Uterus (tissue), 4 donors: Measurements from ENCODE around the gene OR4S2. TPM values are rescaled to one million over a fixed set of nuclear protein-coding genes. Genes with fewer than 3 reads are reported as not detected.

Experiments
- DNase-seq, 2 donors: peaks; one replicate each; pipeline ENCODE4 v3.0.0-alpha.2; 2019 to 2020
- H3K27ac ChIP-seq, 2 donors: fragments of 200-600 bp; sonication (generic); 1 replicate in 1 of 2; 2 replicates in 1 of 2; pipeline ENCODE4 v1.5.1; 2016 to 2018
- H3K27me3 ChIP-seq, 2 donors: fragments of 200-600 bp; sonication (generic); one replicate each; pipeline ENCODE4 v1.5.1; 2018 to 2019; ENCODE audit warnings: control low read depth in 1 of 2
- H3K36me3 ChIP-seq, 2 donors: fragments of 200-600 bp; sonication (generic); one replicate each; pipeline ENCODE4 v1.5.1; 2019; ENCODE audit warnings: control low read depth in 1 of 2
- H3K4me1 ChIP-seq, 2 donors: fragments of 200-600 bp; sonication (generic); one replicate each; pipeline ENCODE4 v1.5.1; 2018 to 2019; ENCODE audit warnings: control low read depth in 1 of 2
- H3K4me3 ChIP-seq, 2 donors: fragments of 200-600 bp; sonication (generic); 1 replicate in 1 of 2; 2 replicates in 1 of 2; pipeline ENCODE4 v1.5.1; 2018 to 2019; ENCODE audit warnings: mild to moderate bottlenecking in 1 of 2
- H3K9me3 ChIP-seq, 2 donors: fragments of 200-600 bp; sonication (generic); one replicate each; pipeline ENCODE4 v1.5.1; 2019; ENCODE audit warnings: control low read depth in 1 of 2
- POLR2A ChIP-seq, 2 donors: fragments of 450-650 bp; IDR thresholded peaks; one replicate each; pipeline ENCODE4 v1.6.1; 2016; ENCODE audit warnings: antibody characterized with exemption in 2 of 2, mild to moderate bottlenecking in 1 of 2, moderate library complexity in 1 of 2
- intact Hi-C: fragments of 100-400 bp; cut with DNase I; formaldehyde crosslinking; loops from one replicate; pipeline ENCODE4 v1.15.1; 2023; ENCODE audit warnings: low total_unique reads
- total RNA-seq, 4 donors: library from RNA; depleted of rRNA in 3 of 4; stranded (reverse); fragments of >200 nt in 3 of 4; gene quantifications; one replicate each; pipeline versions ENCODE4 v1.1.0 to v1.2.4, GENCODE V29; 2014 to 2023
- TF ChIP-seq, protein P1 (sequence below), 4 experiments: fragments of 200-600 bp in 2 of 4; fragments of 450-650 bp in 2 of 4; sonication (generic) in 2 of 4; IDR thresholded peaks; one replicate each; pipeline ENCODE4 v1.5.1; 2016 to 2019; ENCODE audit warnings: antibody characterized with exemption in 4 of 4, mild to moderate bottlenecking in 2 of 4, moderate library complexity in 1 of 4
- donor health status: DM: yes; HTN: yes; CAD: no.

Gene OR4S2, protein sequence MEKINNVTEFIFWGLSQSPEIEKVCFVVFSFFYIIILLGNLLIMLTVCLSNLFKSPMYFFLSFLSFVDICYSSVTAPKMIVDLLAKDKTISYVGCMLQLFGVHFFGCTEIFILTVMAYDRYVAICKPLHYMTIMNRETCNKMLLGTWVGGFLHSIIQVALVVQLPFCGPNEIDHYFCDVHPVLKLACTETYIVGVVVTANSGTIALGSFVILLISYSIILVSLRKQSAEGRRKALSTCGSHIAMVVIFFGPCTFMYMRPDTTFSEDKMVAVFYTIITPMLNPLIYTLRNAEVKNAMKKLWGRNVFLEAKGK
- not detected for total RNA-seq

DNA sequence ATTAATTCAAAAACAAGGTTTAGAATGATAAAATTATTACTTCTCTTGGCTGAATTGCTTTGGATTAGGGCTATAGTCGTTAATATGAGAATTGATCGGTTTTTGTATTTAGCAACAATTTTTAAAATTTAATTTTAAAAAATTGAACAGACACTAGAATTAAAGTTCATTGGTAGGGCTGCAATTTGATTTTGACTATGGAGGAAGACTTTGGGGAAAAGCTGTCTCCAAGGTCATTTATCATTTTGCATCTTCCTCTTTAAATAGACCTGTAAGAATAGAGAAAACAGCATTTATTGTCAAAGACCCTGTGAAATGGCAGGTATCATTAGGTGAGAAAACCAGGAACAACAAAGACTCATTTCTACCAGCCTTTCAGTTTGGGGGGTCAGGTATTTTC, at the start of gene OR4S2:
Gene OR4S2 (plus strand): TSS at position 301 of the 400 bp plus-strand sequence. CDS start 2,577 bp downstream, outside the sequence.
- no peaks in the 10 kb centered on the region for H3K4me1 ChIP-seq
- no peaks in the 10 kb centered on the region for H3K36me3 ChIP-seq
- no peak within 1 kb of the TSS for H3K27ac ChIP-seq
- intact Hi-C loops, result no loop called here
- H3K27me3 ChIP-seq, result no peaks in the 10 kb centered on the region
- no peaks in the 10 kb centered on the region for H3K9me3 ChIP-seq
- H3K4me3 ChIP-seq, result no peak within 1 kb of the TSS
- TF ChIP-seq POLR2A (IDR thresholded peaks at IDR 0.05), result no peak
- TF ChIP-seq, protein P1, sequence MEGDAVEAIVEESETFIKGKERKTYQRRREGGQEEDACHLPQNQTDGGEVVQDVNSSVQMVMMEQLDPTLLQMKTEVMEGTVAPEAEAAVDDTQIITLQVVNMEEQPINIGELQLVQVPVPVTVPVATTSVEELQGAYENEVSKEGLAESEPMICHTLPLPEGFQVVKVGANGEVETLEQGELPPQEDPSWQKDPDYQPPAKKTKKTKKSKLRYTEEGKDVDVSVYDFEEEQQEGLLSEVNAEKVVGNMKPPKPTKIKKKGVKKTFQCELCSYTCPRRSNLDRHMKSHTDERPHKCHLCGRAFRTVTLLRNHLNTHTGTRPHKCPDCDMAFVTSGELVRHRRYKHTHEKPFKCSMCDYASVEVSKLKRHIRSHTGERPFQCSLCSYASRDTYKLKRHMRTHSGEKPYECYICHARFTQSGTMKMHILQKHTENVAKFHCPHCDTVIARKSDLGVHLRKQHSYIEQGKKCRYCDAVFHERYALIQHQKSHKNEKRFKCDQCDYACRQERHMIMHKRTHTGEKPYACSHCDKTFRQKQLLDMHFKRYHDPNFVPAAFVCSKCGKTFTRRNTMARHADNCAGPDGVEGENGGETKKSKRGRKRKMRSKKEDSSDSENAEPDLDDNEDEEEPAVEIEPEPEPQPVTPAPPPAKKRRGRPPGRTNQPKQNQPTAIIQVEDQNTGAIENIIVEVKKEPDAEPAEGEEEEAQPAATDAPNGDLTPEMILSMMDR (IDR thresholded peaks at IDR 0.05), result no peak
- DNase-seq, result no peak

DNA sequence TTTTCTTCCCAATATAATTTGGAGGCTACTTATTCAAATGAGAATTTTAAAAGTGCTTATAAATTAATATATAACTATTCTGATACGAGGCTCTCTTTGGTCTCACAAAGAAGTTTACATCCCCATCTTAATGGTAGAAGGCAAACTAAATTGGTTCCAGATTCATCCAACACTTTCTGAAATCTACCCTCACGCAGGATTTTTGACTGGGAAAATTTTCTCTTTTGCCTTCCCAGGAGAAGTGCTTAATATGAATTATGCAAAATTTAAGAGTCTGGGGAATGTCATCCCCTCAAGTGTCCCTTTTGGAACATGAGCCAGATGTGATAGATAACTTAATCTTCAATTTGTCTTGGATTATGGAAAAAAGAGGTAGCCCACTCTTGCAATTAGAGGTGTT, 40.6 kb upstream of the OR4S2 start, which contains the start of gene OR4C11:
Gene OR4C11 (minus strand): TSS at position 101 of the 400 bp plus-strand sequence. CDS start 3,272 bp downstream, outside the sequence.
- no peaks in the 10 kb centered on the region for H3K4me1 ChIP-seq
- no peak within 1 kb of the TSS for H3K4me3 ChIP-seq
- no peak for TF ChIP-seq POLR2A (IDR thresholded peaks at IDR 0.05)
- TF ChIP-seq, protein P1 (IDR thresholded peaks at IDR 0.05), result no peak
- no peak for DNase-seq
- H3K27me3 ChIP-seq, result no peaks in the 10 kb centered on the region
- no peaks in the 10 kb centered on the region for H3K36me3 ChIP-seq
- H3K27ac ChIP-seq, result no peak within 1 kb of the TSS
- H3K9me3 ChIP-seq, result no peaks in the 10 kb centered on the region
- intact Hi-C loops, result no loop called here

DNA sequence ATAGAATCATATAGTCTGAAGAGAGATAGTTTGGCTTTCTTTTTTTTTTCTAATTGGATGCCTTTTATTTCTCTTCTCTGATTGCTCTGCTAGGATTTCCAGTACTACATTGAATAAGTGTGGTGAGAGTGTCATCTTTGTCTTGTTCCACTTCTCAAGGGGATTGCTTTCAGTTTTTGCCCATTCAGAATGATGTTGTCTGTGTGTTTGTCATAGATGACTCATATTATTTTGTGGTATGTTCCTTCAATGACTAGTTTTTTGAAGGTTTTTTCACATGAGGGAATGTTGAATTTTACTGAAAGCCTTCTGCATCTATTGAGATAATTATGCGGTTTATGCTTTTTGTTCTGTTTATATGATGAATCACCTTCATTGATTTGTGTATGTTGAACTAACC, 23.6 kb upstream of the OR4S2 start:
- no peak overlapping the region for H3K4me3 ChIP-seq
- intact Hi-C loops, result no loop called here
- H3K36me3 ChIP-seq, result no peaks in the 10 kb centered on the region
- H3K9me3 ChIP-seq, result no peaks in the 10 kb centered on the region
- H3K4me1 ChIP-seq, result no peaks in the 10 kb centered on the region
- no peaks in the 10 kb centered on the region for H3K27me3 ChIP-seq
- no peak for DNase-seq
- TF ChIP-seq, protein P1 (IDR thresholded peaks at IDR 0.05), result no peak
- no peak for TF ChIP-seq POLR2A (IDR thresholded peaks at IDR 0.05)
- H3K27ac ChIP-seq, result no peak overlapping the region

DNA sequence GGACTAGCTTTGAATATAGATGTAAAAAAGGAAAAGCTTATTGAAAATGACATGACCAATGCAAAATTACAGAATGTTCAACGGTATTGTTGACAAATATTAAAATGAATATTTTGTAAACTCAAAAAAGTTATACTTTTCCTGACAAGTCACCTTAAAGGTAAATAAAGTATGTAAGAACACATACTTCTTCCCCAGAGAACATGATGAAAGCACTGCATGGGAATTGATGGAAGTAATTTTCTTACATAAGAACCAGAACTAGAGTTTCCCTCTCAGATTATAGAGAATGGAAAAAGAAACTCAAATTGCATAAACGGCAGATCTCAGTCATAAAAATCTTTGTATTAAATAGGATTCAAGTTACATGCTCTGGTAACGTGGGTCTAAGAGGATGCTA, 13.3 kb upstream of the OR4S2 start, which contains the start of gene OR4P4:
Gene OR4P4 (plus strand): TSS at position 301 of the 400 bp plus-strand sequence.
- no peaks in the 10 kb centered on the region for H3K4me1 ChIP-seq
- no peak within 1 kb of the TSS for H3K4me3 ChIP-seq
- no peaks in the 10 kb centered on the region for H3K36me3 ChIP-seq
- H3K27me3 ChIP-seq, result no peaks in the 10 kb centered on the region
- no peaks in the 10 kb centered on the region for H3K9me3 ChIP-seq
- intact Hi-C loops, result no loop called here
- H3K27ac ChIP-seq, result no peak within 1 kb of the TSS
- DNase-seq, result no peak
- no peak for TF ChIP-seq POLR2A (IDR thresholded peaks at IDR 0.05)
- TF ChIP-seq, protein P1 (IDR thresholded peaks at IDR 0.05), result no peak

DNA sequence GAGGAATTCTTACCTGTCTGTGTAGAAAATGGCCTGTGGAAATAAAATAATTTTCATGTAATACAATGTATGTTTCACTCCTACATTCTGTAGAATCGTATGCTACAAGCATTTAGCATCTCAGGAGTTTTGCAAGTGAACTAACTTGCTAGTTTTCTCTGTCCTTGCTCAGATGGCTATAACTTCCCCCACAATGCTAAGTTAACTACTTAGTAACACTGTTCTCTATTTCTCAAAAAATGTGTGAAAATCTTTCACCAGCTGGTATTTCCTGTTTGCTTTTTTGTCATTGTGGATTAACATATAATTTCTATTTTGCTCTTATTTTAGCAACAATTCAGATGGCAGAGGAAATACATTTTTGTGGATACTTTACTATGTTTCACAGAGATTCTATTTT, 4.4 kb downstream of the OR4S2 start:
- no peak overlapping the region for H3K4me3 ChIP-seq
- no peak for TF ChIP-seq POLR2A (IDR thresholded peaks at IDR 0.05)
- TF ChIP-seq, protein P1 (IDR thresholded peaks at IDR 0.05), result no peak
- intact Hi-C loops, result no loop called here

More for the DNA sequence above, 4.4 kb downstream of the OR4S2 start:
- Histone ChIP-seq H3K27ac (no peak overlapping the region), H3K4me1 (no peaks in the 10 kb centered on the region), H3K36me3 (no peaks in the 10 kb centered on the region), H3K9me3 (no peaks in the 10 kb centered on the region), H3K27me3 (no peaks in the 10 kb centered on the region)
- DNase-seq, result no peak
